NCI-H510A treated with DMSO at 0.1 percent for 48 hours (cell line): ENCODE data around the gene DBP.
"Not testable (repeated sequence)": the region's sequence is repeated elsewhere in the genome, so short reads cannot be mapped to it uniquely, and the experiment has no call there.

Experiments
- DNase-seq: peaks from one replicate; lab custom pipeline; 2025; lab: John Stamatoyannopoulos, UW

Gene DBP, protein sequence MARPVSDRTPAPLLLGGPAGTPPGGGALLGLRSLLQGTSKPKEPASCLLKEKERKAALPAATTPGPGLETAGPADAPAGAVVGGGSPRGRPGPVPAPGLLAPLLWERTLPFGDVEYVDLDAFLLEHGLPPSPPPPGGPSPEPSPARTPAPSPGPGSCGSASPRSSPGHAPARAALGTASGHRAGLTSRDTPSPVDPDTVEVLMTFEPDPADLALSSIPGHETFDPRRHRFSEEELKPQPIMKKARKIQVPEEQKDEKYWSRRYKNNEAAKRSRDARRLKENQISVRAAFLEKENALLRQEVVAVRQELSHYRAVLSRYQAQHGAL

GRCh38 chr19:48636859-48637448, at the start of gene DBP:
Gene DBP, minus strand, starts transcription at chr19:48637379. Its CDS starts 385 bp downstream, at chr19:48636994.
- peak; percentile 82 for DNase-seq

- not testable (repeated sequence) for DNase-seq
Observed at GRCh38 chr19:48686637-48687036, 49.5 kb upstream of the DBP start.

- DNase-seq, result no peak
Observed at GRCh38 chr19:48686088-48686487, 48.9 kb upstream of the DBP start.

GRCh38 chr19:48685583-48685982, 48.4 kb upstream of the DBP start:
- no peak for DNase-seq

DNA sequence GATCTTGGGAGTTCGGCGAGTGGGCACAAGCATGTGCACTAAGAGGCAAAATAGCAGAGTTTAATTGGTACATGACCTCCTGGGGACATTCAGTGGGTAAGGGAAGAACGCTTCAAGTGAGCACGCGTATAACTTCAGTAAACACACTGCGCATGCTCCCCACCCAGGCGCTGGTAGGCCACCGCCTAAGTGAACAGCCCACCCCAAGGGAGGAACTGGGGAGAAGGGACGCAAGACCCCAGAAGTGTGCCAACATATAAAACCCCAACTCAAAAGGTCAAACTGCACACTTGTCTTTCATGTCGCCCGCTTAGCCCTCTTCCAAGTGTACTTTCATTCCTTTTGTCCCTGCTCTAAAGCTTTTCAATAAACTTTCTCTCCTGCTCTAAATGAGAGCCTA, 46.2 kb upstream of the DBP start:
- DNase-seq, result no peak

DNA sequence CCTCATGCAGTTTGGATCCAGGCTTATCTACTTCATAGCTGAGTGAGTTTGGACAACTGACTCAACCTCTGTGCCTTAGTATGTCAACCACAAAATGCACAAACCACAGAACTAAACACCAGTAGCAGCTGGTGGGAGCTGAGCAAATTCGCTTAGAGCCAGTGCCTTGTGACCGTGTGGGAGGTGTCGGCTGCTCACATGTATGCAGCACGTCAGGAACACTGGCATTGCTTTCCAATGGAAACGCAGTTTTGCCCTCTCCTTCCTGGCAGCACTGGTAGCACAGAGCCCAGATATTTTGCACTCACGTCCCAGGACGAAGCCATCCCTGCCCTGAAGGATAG, 43.9 kb upstream of the DBP start:
- DNase-seq, result no peak

- DNase-seq, result no peak
Observed at GRCh38 chr19:48680436-48681126, 43.4 kb upstream of the DBP start.

DNA sequence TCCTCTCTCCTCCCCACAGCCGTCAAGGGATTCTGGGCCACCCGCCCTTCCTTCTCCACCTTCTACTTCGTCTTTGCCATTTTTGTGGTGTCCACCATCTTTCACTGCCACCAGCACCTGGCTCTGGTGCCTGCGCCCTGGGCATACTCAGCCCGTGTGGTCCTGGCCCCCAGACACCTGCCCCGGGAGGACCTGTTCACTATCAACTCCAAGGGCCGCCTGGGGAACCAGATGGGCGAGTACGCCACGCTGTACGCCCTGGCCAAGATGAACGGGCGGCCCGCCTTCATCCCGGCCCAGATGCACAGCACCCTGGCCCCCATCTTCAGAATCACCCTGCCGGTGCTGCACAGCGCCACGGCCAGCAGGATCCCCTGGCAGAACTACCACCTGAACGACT, 42.8 kb upstream of the DBP start:
- not testable (repeated sequence) for DNase-seq

DNA sequence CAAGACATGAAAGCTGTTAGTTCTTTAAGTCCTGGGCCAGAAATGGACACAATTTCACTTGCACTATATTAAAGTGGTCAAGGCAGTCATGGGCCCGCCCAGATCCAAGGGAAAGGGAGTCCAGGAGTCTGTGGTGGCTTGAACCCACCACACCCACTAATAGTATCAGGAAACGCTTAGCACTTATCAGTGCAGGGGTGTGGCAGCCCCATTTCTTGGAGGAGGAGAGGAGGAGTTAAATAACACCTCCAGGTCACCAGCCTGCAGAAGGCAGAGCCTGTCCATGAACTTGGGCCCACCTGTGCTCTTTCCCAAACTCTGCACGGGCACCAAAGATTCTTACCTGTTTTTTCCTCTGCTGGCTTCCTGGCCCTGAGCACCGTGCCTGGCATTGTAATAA, 41.0 kb upstream of the DBP start:
- no peak for DNase-seq

- no peak for DNase-seq
Observed at GRCh38 chr19:48676887-48677286, 39.7 kb upstream of the DBP start.

- no peak for DNase-seq
Observed at GRCh38 chr19:48676487-48676886, 39.3 kb upstream of the DBP start.

DNA sequence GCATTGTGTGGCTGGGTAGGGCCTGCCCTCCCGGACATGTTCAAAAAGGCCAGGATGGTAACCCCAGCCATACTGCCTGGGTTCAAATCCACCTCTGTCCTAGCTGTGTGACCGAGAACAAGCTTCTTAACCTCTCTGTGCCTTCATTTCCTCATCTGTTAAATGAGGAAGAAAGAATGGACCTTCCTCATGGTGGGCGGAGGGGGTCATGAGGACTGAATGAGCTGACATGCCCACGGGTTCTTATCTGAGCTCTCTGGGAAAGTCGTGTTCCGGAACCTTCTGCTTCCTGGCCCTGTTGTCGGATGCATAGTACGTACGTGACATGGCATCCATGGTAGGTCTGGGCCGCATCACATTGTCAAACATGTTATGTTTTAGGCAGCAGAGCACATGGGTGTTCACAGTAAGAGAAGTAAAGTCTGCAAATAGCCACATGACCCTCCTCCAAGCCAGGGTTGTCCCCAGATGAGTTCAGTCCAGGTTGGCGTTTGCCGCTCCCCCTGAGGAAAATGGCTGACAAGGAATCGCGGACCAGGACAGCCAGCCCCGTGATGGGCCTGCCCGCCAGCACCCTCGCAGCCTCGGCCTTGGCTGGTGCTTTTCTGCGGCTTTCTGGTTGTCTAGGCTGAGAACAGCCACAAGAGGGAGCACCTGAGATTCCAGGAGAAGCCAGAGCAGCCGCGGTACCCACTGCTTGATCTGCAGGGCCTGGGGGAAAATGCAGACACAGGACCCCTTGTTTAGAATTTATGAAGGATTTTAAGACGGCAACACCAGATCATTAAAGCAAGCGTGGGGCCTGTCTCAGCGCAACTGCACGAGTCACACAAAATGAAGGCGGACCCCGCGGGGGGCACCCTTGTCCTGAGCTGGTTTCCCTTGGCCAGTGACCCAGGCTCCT, 38.0 kb upstream of the DBP start:
- DNase-seq, result peak; percentile 85

DNA sequence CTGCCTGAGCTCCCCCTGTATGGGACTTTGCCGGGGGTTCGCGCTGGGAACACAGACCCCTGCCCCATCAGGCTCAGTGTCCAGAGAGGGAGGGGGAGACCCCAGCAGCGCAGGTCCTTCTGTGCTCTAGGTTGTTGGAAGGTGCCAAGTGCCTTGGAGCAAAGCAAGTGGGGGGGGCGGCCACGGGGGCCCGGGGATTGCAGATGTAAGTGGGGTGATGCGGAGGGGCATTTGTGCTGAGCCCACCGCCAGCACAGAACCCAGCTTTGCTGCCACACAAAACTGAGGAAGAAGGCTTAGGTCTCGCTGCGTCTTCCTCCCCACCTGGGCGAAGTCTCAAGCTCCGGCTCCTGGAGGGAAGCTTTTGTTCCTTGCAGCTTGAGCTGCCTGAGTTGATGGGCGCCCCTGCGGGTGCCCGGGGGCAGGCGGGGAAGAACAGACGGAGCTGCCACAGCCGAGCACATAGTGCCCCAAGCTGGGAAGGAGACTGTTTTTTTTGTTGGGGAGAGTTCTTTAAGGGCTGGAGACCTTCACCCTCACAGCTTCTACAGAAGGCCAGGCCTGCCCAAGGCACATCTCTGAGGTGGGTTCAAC, 37.1 kb upstream of the DBP start:
- DNase-seq, result no peak

DNA sequence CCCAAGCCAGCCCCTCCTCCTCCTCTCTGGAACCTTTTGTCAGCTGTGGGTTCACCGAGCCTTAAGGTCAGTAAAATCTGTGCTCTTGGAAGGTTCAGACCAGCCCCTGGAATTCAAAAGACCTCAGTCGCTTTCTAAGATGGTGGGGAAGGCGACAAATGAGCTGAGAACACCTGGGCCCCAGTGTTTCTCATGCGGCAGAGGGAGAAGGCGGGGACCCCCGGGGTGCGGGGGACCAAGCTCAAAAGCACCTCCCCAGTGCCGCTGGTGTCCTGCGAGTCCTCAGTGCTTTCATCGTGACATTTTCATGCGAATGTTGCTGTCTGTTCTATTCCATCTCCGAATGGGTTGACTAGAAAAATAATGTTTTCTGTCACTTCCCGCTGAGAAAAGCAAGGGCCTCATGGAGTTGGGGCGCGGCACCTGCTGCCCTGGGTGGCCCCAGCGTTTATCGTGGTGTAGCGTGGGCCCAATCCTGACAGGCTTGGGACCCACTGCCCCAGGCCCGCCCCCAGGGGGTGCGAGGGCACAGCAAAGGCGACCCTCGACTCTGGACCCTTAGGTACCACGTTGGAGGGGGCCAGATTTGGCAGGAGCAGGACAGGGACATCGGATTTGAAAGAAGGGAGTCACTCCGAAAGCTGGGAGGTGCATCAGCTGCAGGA, 36.4 kb upstream of the DBP start:
- no peak for DNase-seq

- no peak for DNase-seq
Observed at GRCh38 chr19:48672994-48673393, 35.8 kb upstream of the DBP start, which contains the start of gene NTN5. Gene NTN5, minus strand, starts transcription at chr19:48673017. Its CDS starts 2,031 bp downstream, at chr19:48670986.

- DNase-seq, result no peak
Observed at GRCh38 chr19:48671446-48671995, 34.3 kb upstream of the DBP start.

DNA sequence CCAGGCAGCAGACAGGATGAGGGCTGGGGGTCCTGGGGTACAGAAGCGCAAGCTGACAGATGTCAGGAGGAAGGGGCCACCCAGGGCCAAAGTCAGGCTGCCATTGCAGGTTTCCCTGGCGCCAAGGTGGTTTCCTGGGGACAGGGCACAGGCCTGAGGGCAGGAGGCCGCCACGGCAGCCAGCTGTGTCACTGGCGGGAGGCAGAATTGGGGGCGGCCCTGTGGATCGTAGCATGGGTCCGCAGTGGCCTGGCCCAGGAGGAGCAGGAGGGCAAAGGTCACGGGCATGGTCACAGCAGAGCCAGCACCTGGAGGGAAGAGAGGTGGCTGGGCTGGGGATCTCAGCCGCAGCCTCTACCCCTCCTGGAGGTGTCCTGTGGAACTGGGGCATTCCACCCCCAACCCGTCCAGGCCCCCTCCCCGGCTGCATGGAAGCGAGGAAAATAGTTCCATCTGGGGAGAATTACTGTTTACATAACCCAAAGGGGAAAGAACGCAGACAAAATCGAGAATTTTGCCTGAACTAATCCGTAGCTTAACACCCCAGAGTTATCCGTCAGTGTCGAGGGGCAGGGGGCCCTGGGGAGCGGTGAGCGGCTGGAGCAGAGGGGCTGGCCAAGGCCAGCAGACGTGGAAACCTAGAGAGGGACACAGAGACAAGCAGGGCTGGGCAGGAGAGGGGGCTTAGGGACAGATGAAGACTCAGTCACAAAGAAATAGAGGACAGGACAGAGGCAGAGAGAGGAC, 33.7 kb upstream of the DBP start:
- DNase-seq, result no peak

- DNase-seq, result no peak
Observed at GRCh38 chr19:48669903-48670668, 32.9 kb upstream of the DBP start.

- DNase-seq, result no peak
Observed at GRCh38 chr19:48668761-48669160, 31.6 kb upstream of the DBP start.
